Parathyroid adenoma (tissue), 2 donors: ENCODE results near the gene LENG9.

ENCODE experiments used
- H2AFZ ChIP-seq: fragments of 300-600 bp; sonication (generic); one replicate; pipeline ENCODE4 v1.7.0; 2017; ENCODE audit warnings: antibody characterized with exemption, mild to moderate bottlenecking
- H3K27ac ChIP-seq: fragments of 300-600 bp; sonication (generic); one replicate; pipeline ENCODE4 v1.7.0; 2017
- H3K27me3 ChIP-seq: fragments of 300-600 bp; sonication (generic); one replicate; pipeline ENCODE4 v1.7.0; 2017; ENCODE audit warnings: low read length; ENCODE audit not compliant: control insufficient read depth, insufficient read depth
- H3K36me3 ChIP-seq: fragments of 300-600 bp; sonication (generic); one replicate; pipeline ENCODE4 v1.7.0; 2017; ENCODE audit warnings: low read length; ENCODE audit not compliant: control insufficient read depth, insufficient read depth
- H3K4me1 ChIP-seq: fragments of 300-600 bp; sonication (generic); one replicate; pipeline ENCODE4 v1.7.0; 2017; ENCODE audit warnings: control low read depth
- H3K4me2 ChIP-seq: fragments of 300-600 bp; sonication (generic); one replicate; pipeline ENCODE4 v1.7.0; 2017; ENCODE audit warnings: low read length
- H3K4me3 ChIP-seq: fragments of 300-600 bp; sonication (generic); one replicate; pipeline ENCODE4 v1.7.0; 2017; ENCODE audit warnings: low read depth, low read length
- H3K79me2 ChIP-seq: fragments of 300-600 bp; sonication (generic); one replicate; pipeline ENCODE4 v1.7.0; 2017; ENCODE audit warnings: control low read depth
- H3K9ac ChIP-seq: fragments of 300-600 bp; sonication (generic); one replicate; pipeline ENCODE4 v1.7.0; 2017; ENCODE audit warnings: mild to moderate bottlenecking
- H3K9me3 ChIP-seq: fragments of 300-600 bp; sonication (generic); one replicate; pipeline ENCODE4 v1.7.0; 2017; ENCODE audit warnings: low read length; ENCODE audit not compliant: control insufficient read depth
- TF ChIP-seq, protein P1 (sequence below): fragments of 300-600 bp; sonication (generic); IDR thresholded peaks from one replicate; pipeline ENCODE4 v1.7.0; 2017; ENCODE audit warnings: antibody characterized with exemption, mild to moderate bottlenecking
- donor health status: primary hyperparathyroidism.

Gene LENG9

GRCh38 chr19:54435551-54436016, 28.0 kb downstream of the LENG9 start:
- no peak overlapping the region for H3K4me2 ChIP-seq
- H3K79me2 ChIP-seq: peaks cover 4% of the 10 kb centered on the region
- TF ChIP-seq, protein P1, sequence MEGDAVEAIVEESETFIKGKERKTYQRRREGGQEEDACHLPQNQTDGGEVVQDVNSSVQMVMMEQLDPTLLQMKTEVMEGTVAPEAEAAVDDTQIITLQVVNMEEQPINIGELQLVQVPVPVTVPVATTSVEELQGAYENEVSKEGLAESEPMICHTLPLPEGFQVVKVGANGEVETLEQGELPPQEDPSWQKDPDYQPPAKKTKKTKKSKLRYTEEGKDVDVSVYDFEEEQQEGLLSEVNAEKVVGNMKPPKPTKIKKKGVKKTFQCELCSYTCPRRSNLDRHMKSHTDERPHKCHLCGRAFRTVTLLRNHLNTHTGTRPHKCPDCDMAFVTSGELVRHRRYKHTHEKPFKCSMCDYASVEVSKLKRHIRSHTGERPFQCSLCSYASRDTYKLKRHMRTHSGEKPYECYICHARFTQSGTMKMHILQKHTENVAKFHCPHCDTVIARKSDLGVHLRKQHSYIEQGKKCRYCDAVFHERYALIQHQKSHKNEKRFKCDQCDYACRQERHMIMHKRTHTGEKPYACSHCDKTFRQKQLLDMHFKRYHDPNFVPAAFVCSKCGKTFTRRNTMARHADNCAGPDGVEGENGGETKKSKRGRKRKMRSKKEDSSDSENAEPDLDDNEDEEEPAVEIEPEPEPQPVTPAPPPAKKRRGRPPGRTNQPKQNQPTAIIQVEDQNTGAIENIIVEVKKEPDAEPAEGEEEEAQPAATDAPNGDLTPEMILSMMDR: no peak
- no peak overlapping the region for H3K27ac ChIP-seq
- H3K27me3 ChIP-seq: no peaks in the 10 kb centered on the region
- H3K4me1 ChIP-seq: peaks cover 5% of the 10 kb centered on the region
- no peaks in the 10 kb centered on the region for H3K9me3 ChIP-seq
- no peaks in the 10 kb centered on the region for H3K36me3 ChIP-seq
- no peak overlapping the region for H3K9ac ChIP-seq
- H2AFZ ChIP-seq: no peak overlapping the region
- H3K4me3 ChIP-seq: no peak overlapping the region

- Histone ChIP-seq H3K79me2 (peaks cover 2% of the 10 kb centered on the region), H2AFZ (no peak overlapping the region), H3K4me2 (no peak overlapping the region), H3K36me3 (no peaks in the 10 kb centered on the region), H3K9ac (no peak overlapping the region), H3K27me3 (no peaks in the 10 kb centered on the region), H3K4me1 (peaks cover 5% of the 10 kb centered on the region), H3K4me3 (no peak overlapping the region), H3K9me3 (no peaks in the 10 kb centered on the region), H3K27ac (no peak overlapping the region)
- TF ChIP-seq, protein P1: no peak
Measured at GRCh38 chr19:54434873-54435214, 28.7 kb downstream of the LENG9 start.

- Histone ChIP-seq H3K9me3 (no peaks in the 10 kb centered on the region), H3K27me3 (no peaks in the 10 kb centered on the region), H2AFZ (no peak overlapping the region), H3K4me3 (no peak overlapping the region), H3K36me3 (no peaks in the 10 kb centered on the region), H3K79me2 (no peaks in the 10 kb centered on the region), H3K4me2 (no peak overlapping the region), H3K9ac (no peak overlapping the region), H3K27ac (no peak overlapping the region), H3K4me1 (peaks cover 5% of the 10 kb centered on the region)
- TF ChIP-seq, protein P1: no peak
Measured at GRCh38 chr19:54434112-54434872, 29.3 kb downstream of the LENG9 start.

- no peak overlapping the region for H3K4me2 ChIP-seq
- no peak overlapping the region for H3K27ac ChIP-seq
- no peaks in the 10 kb centered on the region for H3K9me3 ChIP-seq
- H2AFZ ChIP-seq: no peak overlapping the region
- H3K4me1 ChIP-seq: peaks cover 5% of the 10 kb centered on the region
- H3K4me3 ChIP-seq: no peak overlapping the region
- H3K36me3 ChIP-seq: no peaks in the 10 kb centered on the region
- no peak overlapping the region for H3K9ac ChIP-seq
- no peaks in the 10 kb centered on the region for H3K79me2 ChIP-seq
- no peaks in the 10 kb centered on the region for H3K27me3 ChIP-seq
- TF ChIP-seq, protein P1: no peak
Measured at GRCh38 chr19:54433697-54434096, 29.9 kb downstream of the LENG9 start.
